NCI-H1105 (cell line): ENCODE data around the gene GLYATL1.
A peak's percentile ranks its signal among the peaks of the same experiment; 100 is the strongest.

Source experiments
- DNase-seq: peaks from one replicate; lab custom pipeline; 2025; lab: John Stamatoyannopoulos, UW

GLYATL1 gene

DNA sequence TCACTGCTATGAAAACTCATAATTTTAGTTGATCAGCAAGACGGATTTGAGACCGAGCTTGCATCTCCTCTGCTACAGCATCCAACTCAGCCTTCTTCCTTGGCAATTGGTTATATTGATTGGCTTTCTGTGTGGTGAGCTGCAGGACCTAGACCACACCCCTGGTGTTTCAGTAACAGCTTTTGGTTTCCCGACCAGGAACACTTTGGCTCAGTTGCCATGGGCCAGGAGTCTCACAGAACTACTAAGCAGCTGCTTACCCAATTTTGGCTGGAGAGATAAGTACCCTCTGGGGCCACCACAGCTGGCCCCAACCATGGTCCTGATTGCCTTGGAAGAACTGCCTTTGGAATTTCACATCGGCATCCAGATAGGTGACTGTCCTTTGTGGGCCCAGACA is at the start of gene GLYATL1:
Gene GLYATL1, plus strand, starts transcription at position 212 of the 400 bp plus-strand sequence. CDS start 7,600 bp downstream, outside the sequence.
- DNase-seq = no peak

GRCh38 chr11:58893899-58894298 is 45.4 kb upstream of the GLYATL1 start:
- DNase-seq = no peak

DNA sequence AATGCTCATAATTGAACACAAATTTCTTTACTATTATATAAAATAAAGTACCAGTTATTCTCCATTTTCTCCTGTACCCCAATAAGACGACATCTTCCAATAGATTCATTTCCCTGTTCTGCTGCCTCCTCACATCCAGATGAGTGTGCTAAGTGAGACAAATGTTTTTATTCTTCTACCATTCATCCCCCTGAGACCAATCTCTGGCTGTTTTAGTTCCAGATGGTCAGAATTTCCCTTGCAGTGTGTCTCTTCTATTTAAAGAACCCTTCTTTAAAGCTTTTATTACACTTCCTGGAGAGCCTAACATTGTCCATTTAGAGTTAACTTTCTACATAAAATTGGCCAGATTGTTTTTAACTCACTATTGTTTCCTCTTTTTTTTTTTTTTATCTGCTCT is 41.2 kb upstream of the GLYATL1 start:
- DNase-seq = no peak

DNA sequence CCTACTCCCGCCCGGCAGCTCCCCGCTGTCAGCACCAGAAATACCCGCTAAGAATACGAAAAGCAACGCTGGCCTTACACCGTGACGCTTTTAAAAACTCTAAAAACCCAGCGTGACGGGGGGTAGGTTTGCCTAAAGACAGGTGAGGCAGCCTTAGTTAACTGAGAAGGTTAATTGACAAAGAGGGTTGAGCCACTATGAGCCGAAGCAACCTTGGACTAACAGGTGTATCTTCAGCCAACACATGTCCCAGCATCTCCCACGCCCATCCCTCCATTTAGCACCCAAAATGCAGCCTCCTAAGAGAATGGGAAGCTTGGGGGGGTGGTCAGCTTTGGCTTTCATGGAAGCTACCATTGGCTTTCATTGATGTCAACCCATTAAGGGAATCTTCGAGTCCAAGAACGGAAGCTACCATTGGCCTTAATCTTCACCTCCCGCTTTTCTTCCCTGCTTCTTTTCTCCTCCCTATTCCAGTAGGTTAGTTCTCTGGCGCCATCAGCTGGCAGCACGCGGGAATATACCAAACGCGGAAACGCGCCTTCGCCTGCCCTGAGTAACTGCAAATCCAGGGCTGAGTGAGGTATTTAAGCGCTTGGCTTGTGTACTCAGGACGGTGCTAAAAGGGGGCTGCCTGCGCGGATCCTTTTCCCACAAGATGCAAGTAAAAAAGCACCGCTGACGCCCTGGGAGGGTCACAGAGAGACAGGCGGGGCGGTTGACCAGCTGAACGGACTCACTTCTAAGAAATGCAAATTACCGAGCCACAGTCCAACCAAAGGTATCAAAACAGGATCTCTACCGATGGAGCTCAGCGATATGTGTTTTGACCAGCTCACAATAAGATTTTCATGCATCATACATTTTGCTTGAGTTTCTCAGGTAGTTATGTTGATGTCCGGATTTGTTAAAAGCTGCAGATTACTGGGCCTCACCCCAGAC is 38.5 kb upstream of the GLYATL1 start:
- DNase-seq = no peak

GRCh38 chr11:58902881-58903280 is 36.4 kb upstream of the GLYATL1 start:
- no peak for DNase-seq

GRCh38 chr11:58905011-58905720 is 34.1 kb upstream of the GLYATL1 start:
- DNase-seq = peak; percentile 47

- peak; percentile 89 for DNase-seq
Measured at GRCh38 chr11:58905721-58906547, 33.4 kb upstream of the GLYATL1 start.

- no peak for DNase-seq
Measured at GRCh38 chr11:58907780-58908179, 31.5 kb upstream of the GLYATL1 start.

GRCh38 chr11:58912124-58912523 is 27.2 kb upstream of the GLYATL1 start:
- DNase-seq = no peak

DNA sequence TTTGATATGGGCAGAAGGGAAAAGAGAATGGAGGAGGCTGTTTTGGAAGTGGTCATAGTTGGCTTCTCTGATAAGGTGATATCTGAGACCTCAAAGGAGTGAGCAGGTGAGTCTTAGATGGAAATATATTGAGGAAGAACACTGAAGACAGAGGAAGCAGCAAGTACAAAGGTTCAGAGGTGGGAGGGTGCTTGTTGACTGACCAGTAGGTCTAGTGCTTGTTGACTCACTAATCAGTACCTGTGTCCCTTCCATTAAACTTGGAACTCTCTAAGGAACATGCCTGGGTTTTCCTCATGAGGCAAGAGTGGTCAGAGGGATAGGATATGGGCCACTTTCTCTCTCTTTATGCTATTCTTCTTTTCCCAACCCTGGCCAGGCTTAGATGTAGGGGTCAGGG is 25.6 kb upstream of the GLYATL1 start:
- DNase-seq = no peak

DNA sequence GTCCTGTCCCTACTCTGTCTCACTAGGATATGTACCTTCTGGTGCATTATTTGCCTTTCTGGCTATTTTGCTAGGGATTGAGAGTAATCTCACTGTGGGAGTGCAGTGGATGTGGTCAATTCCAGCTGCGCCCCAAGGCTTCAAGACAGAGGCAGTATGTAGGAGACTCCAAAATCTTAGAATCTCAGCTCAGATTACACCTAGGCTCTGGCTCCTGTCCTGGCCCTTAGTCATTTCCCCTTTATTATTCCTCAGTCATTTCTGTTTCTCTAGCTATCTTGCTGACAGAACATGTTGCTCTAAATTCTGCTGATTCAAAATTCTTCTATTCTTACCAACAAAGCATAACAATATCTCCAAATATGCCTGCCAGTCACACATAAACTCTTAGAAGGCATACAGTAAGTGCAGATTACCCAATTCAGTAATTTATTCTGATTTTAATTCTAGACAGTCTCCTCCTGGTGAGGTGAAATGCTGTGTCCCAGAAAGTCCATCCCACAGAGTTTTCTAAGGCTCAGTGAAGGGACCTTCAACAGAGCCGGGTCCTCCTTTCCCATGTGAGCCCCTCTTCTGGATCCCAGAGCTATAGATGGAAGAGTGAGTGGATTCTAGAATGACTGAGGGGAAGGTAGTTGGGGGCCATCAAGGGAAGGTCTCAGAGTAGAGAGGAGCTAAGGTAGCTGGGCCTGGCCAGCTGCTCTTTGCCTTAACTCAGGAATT is 24.3 kb upstream of the GLYATL1 start:
- no peak for DNase-seq

- DNase-seq = no peak
Measured at GRCh38 chr11:58916637-58917036, 22.7 kb upstream of the GLYATL1 start.

GRCh38 chr11:58917159-58917783 is 22.0 kb upstream of the GLYATL1 start:
- DNase-seq = no peak

DNA sequence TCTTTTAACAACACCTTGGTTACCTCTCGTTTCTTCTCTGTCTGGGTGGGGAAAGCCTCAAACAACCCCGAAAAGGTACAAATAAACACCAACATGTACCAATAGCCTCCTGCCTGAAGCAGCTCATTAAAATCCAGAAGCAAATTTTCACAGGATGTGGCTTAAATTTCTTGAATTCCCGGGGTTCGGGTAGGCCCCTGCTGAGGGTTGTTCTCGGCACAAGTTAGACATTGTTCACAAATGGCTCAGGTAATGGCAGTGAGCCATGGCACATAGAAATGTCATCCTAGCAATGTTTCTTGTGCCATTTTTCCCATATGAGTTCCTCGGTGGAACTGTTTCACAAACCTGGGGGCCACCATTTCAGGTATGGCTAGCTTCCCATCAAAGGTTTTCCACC is 19.7 kb upstream of the GLYATL1 start:
- DNase-seq = no peak

DNA sequence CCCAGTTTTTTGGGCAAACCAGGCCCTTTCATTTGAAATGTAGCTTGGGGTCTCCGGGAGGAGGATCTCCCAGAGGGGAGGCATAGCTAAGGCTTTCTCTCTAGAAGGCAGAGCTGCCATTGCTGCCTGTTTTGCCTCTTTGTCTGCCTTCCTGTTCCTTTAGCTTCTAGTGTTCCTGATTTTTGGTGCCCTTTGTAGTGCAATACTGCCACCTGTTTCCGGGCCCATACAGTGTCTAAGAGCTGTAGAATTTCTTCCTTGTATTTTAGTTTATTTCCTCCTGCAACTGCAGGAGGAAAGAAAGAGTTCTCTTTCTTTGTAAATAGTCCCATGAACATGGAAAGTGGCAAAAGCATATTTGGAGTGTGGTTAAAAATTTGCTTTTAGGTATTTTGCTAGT is 19.3 kb upstream of the GLYATL1 start:
- DNase-seq = no peak

GRCh38 chr11:58921778-58922390 is 17.4 kb upstream of the GLYATL1 start:
- peak; percentile 46 for DNase-seq

DNA sequence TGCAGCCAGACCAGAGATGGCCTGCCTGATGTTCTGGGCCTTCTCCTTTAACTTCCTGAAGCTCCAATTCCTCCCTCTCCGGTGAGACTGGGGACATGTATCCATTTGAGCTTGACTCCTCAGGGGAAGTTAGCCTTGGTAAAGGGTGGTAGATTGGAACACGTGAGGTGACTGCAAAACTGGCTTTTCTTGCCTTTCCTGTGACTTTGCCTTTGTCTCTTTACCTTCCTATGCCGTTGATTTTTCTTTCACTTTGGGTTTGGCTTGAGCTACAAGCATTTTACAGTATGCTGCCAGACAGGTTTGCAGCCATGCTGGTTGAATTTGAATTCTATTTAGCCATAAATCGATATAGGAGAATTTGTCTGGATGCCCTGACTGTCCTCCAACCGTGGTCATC is 16.8 kb upstream of the GLYATL1 start:
- no peak for DNase-seq

DNA sequence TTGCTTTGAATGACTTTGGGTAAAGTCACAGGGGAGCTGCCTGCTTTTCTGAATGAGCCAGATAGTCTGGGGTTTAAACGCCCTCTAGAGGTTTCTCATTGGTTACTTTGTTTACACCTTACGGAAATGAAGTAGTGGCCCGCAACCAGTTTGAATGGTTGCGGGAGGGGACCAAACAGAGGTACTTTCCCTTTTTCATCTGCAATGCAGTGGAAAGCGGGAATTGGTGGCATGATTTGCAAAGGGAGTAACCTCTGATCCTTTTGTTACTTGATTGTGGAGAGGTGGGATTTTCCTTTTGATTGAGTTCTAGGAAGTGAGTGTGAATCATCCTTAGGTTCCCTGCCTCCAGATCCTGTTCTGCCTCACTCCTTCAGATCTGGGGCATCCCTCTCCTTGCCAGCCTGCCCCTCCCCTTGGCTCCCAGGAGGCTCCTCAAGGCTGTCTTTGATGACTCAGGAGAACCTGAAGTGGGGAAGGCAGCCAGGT is 15.9 kb upstream of the GLYATL1 start:
- no peak for DNase-seq

- no peak for DNase-seq
Measured at GRCh38 chr11:58924230-58924629, 15.1 kb upstream of the GLYATL1 start.

GRCh38 chr11:58926251-58926650 is 13.0 kb upstream of the GLYATL1 start:
- DNase-seq = no peak

DNA sequence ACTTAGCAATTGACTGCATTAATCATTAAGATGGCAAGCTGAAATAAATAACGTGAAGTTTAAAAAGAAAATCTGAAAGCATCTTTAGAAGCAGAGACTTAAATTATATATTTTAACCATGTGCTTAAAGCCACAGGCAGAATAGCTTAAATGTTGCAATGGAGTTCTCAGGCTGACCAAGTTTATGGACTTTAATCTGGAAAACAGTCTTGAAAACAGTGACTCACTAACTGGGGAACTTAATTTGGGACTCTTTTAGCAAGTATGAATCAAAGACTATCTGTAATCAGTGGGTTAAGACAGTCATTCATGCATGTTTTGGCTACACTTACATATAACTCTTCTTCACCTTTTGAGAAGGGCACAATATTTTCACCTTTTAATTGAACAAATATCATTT is 12.6 kb upstream of the GLYATL1 start:
- no peak for DNase-seq
